Stimulated activated CD4-positive, alpha-beta T cell treated with anti-CD3 and anti-CD28 coated beads, Interleukin-2, amount 100 ng/mL, for 4 hours (primary cell): Measurements from ENCODE around the gene BCL2L13.
A peak's percentile ranks its signal among the peaks of the same experiment; 100 is the strongest.
"Not testable (repeated sequence)": the region's sequence is repeated elsewhere in the genome, so short reads cannot be mapped to it uniquely, and the experiment has no call there.

Experiments used
- DNase-seq: peaks from one replicate; pipeline ENCODE4 v3.0.0-alpha.2; 2020; ENCODE audit warnings: low read depth

Gene BCL2L13

DNA sequence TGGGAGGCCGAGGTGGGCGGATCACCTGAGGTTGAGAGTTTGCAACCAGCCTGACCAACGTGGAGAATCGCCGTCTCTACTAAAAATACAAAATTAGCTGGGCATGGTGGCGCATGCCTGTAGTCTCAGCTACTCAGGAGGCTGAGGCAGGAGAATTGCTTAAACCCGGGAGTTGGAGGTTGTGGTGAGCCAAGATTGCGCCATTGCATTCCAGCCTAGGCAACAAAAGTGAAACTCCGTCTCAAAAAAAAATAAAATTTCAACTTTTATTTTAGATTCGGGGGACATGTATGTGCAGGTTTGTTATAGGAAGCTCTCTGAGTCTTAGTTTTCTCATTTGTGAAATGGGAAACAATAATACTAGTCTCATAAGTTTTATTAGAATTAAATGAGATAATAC, 58.6 kb downstream of the BCL2L13 start:
- DNase-seq = not testable (repeated sequence)

DNA sequence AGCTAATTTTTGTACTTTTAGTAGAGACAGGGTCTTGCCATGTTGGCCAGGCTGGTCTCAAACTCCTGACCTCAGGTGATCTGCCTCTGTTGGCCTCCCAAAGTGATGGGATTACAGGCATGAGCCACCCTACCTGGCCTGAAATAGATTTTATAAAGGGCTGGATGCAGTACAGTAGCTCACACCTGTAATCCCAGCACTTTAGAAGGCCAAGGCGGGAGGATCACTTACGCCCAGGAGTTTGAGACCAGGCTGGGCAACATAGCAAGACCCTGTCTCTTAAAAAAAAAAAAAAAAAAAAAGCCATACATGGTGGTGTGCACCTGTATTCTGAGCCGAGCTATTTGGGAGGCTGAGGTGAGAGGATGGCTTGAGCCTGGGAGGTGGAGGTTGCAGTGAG, 59.7 kb downstream of the BCL2L13 start:
- DNase-seq = not testable (repeated sequence)

DNA sequence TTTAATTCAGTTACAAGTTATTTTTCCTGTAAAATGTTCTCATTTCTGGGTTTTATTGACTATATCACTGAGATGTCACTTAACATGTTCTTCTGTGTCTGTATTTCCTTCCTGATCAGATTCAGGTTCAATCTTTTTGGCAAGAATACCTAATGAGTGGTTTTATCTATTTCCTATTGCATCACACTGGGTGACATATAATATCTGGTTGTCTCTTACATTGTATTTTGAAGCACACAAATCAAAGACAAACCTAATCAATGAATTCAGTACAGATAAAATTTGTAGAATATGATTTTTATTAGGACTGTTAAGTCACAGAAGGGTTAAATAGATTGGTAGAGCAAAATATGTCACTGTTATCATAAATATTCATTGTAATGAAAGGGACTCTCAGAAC, 60.4 kb downstream of the BCL2L13 start:
- no peak for DNase-seq

DNA sequence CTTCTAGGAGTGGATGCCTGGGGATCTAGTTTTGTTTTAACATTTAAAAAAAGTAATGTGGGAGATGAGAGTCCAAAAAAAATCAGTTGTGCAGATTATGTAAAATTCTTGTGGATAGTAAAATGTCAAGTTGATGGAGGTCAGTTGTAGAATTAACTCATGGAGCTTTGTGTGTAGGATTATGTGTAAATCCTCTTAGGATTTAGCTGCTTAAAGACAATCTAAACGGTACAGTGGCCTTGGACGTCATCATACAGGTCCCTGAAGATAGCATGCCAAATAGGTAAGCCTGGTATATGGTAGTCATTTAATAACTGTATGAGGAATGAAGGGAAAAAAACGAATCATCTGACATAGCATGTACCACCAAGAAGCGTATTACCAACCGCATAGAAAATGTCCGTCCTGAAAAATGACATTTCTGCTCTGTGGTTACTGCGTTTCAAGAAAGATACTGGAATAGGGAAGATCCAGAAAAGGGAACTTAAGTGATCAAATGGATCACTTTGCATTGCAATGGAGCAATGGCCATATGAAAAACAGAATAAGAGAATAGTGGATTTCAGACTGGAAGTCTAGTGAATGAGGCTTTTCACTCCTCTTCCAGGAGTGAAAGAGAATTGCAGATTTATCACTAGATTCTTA, 61.3 kb downstream of the BCL2L13 start:
- no peak for DNase-seq

DNA sequence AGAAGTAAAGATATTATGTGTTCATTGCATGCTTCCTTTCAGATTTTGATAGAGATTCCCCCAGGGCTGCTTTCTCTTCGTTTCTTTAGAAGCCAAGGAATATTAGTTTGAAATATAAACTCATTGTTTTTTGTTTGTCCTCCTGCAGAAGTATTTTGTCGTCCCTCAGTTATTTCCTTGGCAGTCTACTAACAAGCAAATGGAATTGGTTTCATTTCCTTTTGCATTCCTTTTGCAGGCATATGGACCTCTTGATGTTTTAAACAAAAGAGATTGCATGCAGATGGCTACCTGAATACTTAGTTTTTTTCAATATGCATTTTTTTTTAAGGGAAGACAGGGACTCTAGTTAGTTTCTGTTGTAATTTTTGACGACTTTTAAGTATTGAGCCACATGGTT, 62.2 kb downstream of the BCL2L13 start:
- no peak for DNase-seq

DNA sequence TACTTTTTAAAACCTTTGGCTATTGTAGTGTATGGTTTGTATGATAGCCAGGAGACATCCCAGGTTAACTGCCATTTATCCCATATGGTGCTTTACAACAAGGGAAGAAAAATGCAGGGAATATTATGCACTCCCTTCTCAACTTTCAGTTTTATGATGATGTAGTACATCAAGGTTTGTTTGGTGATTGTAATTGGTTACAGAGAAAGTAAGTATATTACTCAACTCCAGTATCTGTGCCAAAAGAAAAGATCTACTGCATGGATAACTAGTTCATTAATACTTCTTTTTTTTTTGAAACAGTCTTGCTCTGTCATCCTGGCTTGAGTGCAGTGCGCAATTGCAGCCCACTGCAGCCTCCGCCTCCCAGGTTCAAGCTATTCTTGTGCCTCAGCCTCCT, 65.3 kb downstream of the BCL2L13 start:
- no peak for DNase-seq

DNA sequence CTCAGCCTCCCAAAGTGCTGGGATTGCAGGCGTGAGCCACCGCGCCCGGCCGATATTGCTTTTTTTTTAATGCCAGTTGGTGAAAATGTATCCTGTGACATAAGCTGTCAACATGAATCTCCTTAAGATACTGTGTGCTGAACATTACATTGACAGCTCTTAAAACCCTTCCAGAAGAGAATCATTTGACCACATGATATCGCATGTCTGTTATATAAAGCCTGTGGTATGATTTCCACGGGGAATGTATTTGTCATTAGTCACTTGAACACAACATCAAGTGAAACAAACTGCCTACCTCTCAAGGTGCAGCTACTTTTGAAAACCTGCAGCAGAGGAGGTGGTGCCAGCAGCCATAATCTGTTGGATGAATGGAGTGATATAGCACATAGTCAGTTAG, 67.0 kb downstream of the BCL2L13 start:
- no peak for DNase-seq

DNA sequence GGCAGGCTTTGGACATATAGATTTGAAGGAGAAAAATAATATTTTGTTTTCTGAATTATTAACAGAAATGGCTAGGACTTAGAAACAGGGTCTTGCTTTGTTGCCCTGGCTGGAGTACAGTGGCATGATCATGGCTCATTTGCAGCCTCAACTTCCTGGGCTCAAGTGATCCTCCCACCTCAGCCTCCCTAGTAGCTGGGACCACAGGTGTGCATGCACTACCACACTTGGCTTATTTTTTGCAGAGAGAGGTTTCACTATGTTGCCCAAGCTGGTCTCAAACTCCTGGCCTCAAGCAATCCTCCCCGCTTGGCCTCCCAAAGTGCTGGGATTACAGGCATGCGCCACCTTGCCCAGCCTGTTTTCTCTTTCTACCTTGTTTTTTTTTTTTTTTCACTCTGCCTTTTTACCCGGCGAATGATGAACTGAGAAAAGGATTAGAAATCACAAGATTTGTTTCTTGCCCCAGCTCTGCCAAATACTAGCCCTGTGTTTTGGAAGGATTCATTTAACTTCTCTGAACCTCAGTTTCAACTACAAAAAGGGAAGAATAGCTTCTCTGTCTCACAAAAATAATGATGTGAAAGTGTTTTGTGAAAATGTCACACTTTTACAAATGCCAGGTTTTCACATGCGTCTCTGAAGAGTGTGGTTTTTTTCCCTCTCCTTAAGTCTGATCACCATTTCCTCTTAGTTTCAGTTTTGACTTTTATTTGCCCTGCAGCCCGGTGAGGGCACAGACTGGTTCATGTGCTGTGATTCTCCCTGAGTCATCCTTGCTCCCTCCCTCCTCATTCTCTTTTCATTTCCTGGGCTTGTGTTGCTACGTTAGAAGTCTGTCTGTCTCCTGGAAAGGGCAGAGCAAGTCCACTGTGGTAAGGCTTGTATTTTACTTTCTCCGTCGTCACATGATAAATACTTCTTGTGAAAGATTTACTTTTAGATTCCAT, 67.7 kb downstream of the BCL2L13 start:
- peak; percentile 33 for DNase-seq

DNA sequence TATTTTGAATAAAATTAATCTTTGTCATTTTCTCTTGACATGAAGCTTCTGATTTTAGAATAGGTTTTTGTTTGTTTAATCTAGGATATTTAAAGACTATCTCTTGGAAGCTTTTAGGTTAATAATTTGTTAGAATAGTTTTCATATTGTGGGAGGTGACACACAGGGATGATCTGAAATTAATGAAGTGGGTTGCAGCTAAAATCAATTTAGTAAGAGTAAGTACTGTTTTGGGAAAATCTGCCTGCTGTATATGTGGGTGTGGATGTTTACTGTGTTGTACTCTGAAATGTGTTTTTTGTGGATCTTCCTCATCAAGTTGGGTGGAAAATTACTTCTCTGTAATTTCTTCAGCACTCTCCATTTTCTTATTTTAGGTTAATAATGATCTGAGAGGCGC, 68.4 kb downstream of the BCL2L13 start:
- no peak for DNase-seq

DNA sequence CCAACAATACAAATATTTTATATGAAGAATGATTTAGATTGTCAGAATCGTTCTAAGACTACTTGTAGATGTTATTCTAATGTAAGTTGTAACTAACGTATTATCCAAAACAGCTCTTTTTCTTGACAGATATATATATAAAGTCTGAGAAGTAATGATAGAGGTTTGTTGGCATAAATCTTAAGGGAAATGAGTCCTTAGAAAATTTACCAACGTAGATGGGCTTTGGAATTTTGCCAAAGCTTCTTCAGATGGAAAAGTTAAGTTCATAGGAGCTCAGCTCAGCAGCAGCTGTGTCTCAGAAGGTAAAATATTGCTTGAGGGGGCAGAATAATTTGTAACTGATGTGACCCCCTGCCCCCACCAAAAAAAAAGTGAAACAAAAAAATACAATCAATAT, 69.0 kb downstream of the BCL2L13 start:
- DNase-seq = no peak

DNA sequence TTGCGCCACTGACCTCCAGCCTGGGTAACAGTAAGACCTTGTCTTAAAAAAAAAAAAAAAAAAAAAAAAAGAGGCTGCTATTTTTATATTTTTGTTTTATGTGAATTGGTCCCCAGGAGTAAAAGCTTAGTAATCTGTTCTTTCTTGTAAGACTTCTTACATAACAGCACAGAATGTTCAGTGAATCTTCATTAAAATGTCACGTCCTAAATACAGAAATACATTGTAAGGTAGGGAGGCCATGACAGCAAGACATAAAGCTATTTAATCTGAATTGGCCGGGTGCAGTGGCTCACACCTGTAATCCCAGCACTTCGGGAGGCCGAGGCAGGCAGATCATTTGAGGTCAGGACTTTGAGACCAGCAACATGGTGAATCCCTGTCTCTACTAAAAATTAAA, 71.5 kb downstream of the BCL2L13 start:
- DNase-seq = no peak

DNA sequence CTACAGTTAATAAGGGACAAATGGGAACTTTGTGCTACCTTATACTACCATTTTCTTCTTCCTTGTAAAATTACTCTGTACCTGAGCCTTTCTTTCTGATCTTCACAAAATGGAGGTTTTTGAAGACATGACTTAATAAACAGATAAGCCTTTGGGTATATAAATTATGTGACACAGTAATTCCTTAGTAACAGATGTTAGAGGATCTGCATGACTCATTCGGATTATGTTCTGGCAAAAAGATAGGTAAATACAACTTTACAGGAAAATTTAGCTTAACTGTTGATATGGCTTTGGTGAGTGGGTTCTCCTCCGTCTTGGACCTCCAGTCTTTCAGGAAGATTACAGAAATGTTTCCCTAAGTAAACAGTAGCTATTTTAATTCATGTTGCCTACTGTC, 73.9 kb downstream of the BCL2L13 start:
- no peak for DNase-seq

DNA sequence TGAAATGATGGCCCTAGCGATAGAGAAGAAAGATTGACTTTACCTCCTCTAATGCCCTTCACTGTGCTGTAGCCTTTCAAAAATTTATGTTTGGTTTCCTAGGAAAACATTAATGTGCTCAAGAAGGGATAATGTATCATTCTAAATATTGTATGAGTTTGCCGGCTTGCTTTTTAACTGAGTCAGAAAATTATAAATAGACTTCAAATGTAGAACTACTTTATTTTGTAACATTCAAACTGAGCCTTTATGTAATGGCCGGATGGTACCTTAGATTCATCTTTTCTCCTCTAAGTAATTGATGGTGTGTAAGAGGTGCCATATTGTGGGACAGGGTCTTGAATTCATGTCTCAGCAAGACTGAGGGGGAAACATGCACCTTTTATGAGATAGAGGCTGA, 78.0 kb downstream of the BCL2L13 start:
- DNase-seq = no peak

DNA sequence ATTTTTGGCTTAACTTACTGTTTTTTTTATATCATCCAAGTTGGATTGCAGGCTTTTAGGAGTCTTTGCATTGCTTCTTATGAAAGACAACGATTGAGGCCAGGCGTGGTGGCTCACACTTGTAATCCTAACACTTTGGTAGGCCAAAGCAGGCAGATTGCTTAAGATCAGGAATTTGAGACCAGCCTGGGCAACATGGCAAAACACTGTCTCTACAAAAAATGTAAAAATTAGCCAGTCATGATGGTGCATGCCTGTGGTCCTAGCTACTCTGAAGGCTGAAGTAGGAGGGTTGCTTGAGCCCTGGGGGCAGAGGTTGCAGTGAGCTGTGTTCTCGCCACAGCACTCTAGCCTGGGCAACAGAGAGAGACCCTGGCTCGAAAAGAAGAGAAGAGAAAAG, 79.2 kb downstream of the BCL2L13 start:
- no peak for DNase-seq

DNA sequence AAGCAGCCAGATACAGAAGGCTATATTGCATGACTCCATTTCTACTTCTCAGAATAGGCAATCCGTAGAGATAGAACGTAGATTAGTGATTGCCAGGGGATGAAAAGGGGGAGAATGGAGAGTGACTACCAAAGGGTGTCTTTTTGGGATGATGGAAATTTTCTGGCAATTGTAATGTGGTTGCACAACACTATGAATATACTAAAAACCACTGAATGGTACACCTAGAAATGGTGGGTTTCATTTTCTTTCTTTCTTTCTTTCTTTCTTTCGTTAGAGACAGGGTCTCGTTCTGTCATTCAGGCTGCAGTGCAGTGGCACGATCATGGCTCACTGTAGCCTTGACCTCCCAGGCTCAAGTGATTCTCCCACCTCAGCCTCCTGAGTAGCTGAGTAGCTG, 81.4 kb downstream of the BCL2L13 start:
- DNase-seq = no peak

DNA sequence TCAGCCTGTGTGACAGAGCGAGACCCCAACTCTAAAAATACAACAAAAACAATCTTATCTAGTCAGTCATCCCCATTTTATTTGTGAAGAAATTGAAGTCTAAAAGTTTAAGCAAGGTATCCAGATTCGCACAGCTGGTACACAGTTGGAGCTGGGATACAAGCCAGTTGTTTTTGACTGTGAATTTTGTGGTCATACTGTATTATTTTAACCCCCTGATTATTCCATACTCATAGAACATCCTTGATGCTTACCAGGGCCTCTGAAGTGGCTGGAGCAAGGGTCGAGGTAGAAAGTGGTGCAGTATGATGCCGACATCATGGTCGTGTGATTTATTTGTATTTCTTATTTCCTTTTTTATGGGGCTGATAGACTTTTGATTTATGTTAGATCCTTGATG, 85.7 kb downstream of the BCL2L13 start:
- DNase-seq = no peak

DNA sequence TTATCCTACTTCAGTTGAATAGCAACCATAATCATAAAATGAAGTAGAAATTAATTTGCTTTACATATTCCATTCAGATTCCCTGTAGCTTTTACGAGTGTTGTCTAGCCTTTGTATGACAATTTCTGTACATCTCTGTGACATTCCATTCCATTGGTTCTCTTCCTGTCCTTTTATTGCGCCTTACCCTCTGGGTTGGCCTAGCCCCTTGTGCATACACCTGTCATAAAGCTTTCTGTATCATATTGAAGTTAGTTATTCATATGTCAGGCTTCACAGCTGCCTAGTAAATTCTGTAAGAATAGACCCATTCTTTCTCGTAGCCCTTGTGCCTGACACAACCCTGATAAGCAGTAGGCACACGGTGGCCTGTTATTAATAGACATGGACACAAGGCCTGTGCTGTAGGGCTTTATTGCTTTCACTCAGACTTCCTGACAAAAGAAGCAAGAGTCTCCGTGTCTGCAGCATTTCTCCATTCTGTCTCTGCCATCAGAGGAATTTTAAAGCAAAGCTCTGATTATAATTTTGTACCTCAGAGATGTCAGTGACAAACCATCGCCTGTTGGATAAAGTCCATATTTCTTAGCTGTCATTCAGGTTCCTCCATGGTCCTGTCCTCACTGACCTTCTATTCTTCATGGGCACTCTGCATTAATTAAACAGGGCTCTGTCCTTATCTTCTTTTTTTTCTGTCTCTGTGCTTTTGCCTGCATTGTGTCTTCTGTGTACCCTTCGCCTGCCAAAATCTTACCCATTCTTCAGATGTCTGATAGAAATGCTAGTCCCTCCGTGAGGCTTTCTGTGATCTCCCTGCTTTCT, 86.3 kb downstream of the BCL2L13 start:
- no peak for DNase-seq

DNA sequence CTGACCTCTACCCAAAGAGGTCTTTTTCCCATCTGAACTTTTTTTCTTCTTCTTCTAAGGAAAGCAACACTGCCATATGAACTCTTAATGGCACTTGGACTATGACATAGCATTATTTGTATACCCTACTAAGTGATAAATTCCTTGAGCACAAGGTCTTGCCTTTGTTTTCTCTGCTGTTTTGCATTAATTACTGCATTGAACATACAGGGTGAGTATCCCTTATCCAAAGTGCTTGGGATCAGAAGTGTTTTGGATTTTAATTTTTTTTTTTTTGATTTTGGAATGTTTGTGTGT, 86.9 kb downstream of the BCL2L13 start:
- DNase-seq = no peak

DNA sequence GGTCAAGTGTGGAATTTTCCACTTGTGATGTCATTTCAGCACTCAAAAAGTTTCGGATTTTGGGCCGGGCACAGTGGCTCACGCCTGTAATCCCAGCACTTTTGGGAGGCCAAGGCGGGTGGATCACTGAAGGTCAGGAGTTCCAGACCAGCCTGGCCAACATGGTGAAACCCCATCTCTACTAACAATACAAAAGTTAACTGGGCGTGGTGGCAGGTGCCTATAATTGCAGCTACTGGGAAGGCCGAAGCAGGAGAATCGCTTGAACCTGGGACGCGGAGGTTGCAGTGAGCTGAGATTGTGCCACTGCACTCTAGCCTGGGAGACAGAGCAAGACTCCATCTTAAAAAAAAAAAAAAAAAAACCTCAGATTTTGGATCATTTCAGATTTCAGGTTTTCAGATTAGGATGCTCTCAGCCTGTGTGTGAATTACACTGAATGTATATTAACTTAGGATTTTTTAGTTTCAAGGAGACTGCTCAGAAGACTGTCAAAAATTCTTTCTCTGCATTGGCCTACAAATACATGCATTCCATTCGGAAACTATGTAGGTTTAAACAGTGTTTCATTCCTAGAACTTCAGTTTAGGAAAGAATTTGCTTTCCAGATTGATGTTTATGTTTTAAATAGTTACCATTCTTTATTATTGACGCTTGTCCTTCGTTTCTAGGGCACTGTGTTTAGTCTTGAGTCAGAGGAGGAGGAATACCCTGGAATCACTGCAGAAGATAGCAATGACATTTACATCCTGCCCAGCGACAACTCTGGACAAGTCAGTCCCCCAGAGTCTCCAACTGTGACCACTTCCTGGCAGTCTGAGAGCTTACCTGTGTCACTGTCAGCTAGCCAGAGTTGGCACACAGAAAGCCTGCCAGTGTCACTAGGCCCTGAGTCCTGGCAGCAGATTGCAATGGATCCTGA, 87.7 kb downstream of the BCL2L13 start:
- DNase-seq = no peak

DNA sequence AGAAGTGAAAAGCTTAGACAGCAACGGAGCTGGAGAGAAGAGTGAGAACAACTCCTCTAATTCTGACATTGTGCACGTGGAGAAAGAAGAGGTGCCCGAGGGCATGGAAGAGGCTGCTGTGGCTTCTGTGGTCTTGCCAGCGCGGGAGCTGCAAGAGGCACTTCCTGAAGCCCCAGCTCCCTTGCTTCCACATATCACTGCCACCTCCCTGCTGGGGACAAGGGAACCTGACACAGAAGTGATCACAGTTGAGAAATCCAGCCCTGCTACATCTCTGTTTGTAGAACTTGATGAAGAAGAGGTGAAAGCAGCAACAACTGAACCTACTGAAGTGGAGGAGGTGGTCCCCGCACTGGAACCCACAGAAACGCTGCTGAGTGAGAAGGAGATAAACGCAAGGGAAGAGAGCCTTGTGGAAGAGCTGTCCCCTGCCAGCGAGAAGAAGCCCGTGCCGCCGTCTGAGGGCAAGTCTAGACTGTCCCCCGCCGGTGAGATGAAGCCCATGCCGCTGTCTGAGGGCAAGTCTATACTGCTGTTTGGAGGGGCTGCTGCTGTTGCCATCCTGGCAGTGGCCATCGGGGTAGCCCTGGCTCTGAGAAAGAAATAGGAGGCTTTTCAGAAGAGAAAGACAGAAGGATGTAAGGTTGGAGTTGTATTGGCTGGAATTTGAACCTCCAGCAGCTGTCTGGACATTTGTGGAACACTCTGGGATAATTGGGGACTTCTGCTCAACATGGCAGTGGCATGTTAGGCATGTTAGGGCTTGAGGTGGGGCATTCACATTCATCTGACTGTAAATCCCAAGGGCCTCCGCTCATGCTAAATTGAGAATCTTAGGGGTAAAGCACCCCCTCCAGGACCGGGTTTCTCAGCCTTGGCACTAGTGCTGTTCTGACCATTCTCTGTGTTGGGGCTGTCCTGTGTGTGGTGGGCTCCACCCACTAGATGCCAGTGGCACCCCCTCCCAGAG, 88.7 kb downstream of the BCL2L13 start:
- DNase-seq = no peak

DNA sequence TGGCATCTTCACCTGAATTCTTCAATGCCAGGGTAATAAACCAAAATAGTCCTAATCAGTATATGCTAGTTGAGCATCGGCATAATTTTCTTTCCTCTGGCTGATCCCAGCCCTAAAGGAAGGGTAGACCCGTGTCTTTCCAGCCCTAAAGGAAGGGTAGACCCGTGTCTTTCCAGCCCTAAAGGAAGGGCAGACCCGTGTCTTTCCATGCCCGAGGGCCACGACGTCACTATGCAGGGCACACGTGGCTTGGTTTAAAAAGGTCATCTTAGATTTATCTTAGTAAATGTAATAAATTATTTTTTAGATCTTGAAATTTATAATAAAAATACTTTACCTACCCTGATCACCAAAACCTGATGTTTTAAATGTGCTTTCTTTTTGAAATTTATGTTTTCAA, 90.2 kb downstream of the BCL2L13 start:
- no peak for DNase-seq
